GM21717 (cell line): ENCODE results near the gene KRTCAP2.

Experiments
- ATAC-seq: cut with Tn5 transposase; IDR thresholded peaks from one replicate; pipeline ENCODE4 v1.9.1; 2021; ENCODE audit warnings: mild to moderate bottlenecking, moderate library complexity; ENCODE audit not compliant: unreplicated experiment

The KRTCAP2 gene

GRCh38 chr1:155136748-155137147, 36.4 kb downstream of the KRTCAP2 start:
- no peak for ATAC-seq

- ATAC-seq: peak; percentile 69
Observed at GRCh38 chr1:155135415-155136028, 37.6 kb downstream of the KRTCAP2 start, which contains the start of gene SLC50A1. SLC50A1 (plus strand) TSS chr1:155135852; CDS start chr1:155135912, 60 bp downstream.

GRCh38 chr1:155134880-155135414, 38.2 kb downstream of the KRTCAP2 start:
- ATAC-seq: peak; percentile 27

GRCh38 chr1:155134322-155134721, 38.8 kb downstream of the KRTCAP2 start:
- ATAC-seq: no peak

GRCh38 chr1:155133799-155134281, 39.3 kb downstream of the KRTCAP2 start:
- no peak for ATAC-seq

- no peak for ATAC-seq
Observed at GRCh38 chr1:155131856-155132255, 41.2 kb downstream of the KRTCAP2 start.

GRCh38 chr1:155131285-155131684, 41.8 kb downstream of the KRTCAP2 start:
- no peak for ATAC-seq

- no peak for ATAC-seq
Observed at GRCh38 chr1:155130272-155131006, 42.7 kb downstream of the KRTCAP2 start.

- no peak for ATAC-seq
Observed at GRCh38 chr1:155128755-155129473, 44.2 kb downstream of the KRTCAP2 start.

- ATAC-seq: no peak
Observed at GRCh38 chr1:155127967-155128754, 44.9 kb downstream of the KRTCAP2 start.

- no peak for ATAC-seq
Observed at GRCh38 chr1:155127105-155127966, 45.8 kb downstream of the KRTCAP2 start, which contains the start of gene EFNA1. EFNA1 (plus strand) TSS chr1:155127876; CDS start chr1:155127978, 102 bp downstream.

- no peak for ATAC-seq
Observed at GRCh38 chr1:155126556-155127104, 46.5 kb downstream of the KRTCAP2 start.

- ATAC-seq: no peak
Observed at GRCh38 chr1:155125946-155126555, 47.1 kb downstream of the KRTCAP2 start.

- no peak for ATAC-seq
Observed at GRCh38 chr1:155125511-155125945, 47.6 kb downstream of the KRTCAP2 start.

GRCh38 chr1:155124503-155125463, 48.3 kb downstream of the KRTCAP2 start:
- no peak for ATAC-seq

GRCh38 chr1:155123801-155124200, 49.3 kb downstream of the KRTCAP2 start:
- no peak for ATAC-seq

GRCh38 chr1:155122308-155122707, 50.8 kb downstream of the KRTCAP2 start:
- ATAC-seq: no peak

- no peak for ATAC-seq
Observed at GRCh38 chr1:155121249-155121648, 51.9 kb downstream of the KRTCAP2 start.
